ENCODE data around the gene SRGAP3. TPM values are rescaled to one million over a fixed set of nuclear protein-coding genes. Genes with fewer than 3 reads are reported as not detected.

The SRGAP3 gene
- total and polyA plus RNA-seq, 8 donors: 0.31 to 31.7 (median 5.8) TPM

GRCh38 chr3:9280451-9281219 is 31.2 kb upstream of the SRGAP3 start:
- H3K27me3 ChIP-seq: no peaks in the 10 kb centered on the region
- peak in 1 of 2 donors; percentile 58 for DNase-seq
- TF ChIP-seq POLR2AphosphoS5 (IDR thresholded peaks at IDR 0.05): no peak
- TF ChIP-seq POLR2A (IDR thresholded peaks at IDR 0.05): no peak
- no peak for TF ChIP-seq EP300 (IDR thresholded peaks at IDR 0.05)
- TF ChIP-seq CTCF (IDR thresholded peaks at IDR 0.05): no peak
- H3K27ac ChIP-seq: no peak overlapping the region
- H3K36me3 ChIP-seq: no peaks in the 10 kb centered on the region
- intact Hi-C loops (cut with DNase I; ENCODE audit: low total_unique reads): no loop called here
- H3K4me1 ChIP-seq: peaks cover 0 to 6% (median 0%) of the 10 kb centered on the region in 4 donors
- H3K9me3 ChIP-seq: no peaks in the 10 kb centered on the region
- WGBS, 5 donors: 35 to 49% (median 44%) methylated on average over 11 of the region's 11 CpGs
- no peak overlapping the region for H3K4me3 ChIP-seq

- TF ChIP-seq POLR2AphosphoS5 (IDR thresholded peaks at IDR 0.05): no peak
- no peak for TF ChIP-seq POLR2A (IDR thresholded peaks at IDR 0.05)
- TF ChIP-seq CTCF (IDR thresholded peaks at IDR 0.05): no peak
- no peak for TF ChIP-seq EP300 (IDR thresholded peaks at IDR 0.05)
- peak in 1 of 2 donors; percentile 53 for DNase-seq
- intact Hi-C loops (cut with DNase I; ENCODE audit: low total_unique reads): no loop called here
- WGBS, 5 donors: 17 to 40% (median 39%) methylated on average over 2 to 6 of the region's 6 CpGs
- H3K36me3 ChIP-seq: no peaks in the 10 kb centered on the region
- H3K4me1 ChIP-seq: peaks cover 0 to 6% (median 0%) of the 10 kb centered on the region in 4 donors
- no peak overlapping the region for H3K27ac ChIP-seq
- H3K4me3 ChIP-seq: no peak overlapping the region
- no peaks in the 10 kb centered on the region for H3K27me3 ChIP-seq
- H3K9me3 ChIP-seq: no peaks in the 10 kb centered on the region
These were observed 30.5 kb upstream of the SRGAP3 start for GRCh38 chr3:9279966-9280365.

- Histone ChIP-seq H3K36me3 (no peaks in the 10 kb centered on the region), H3K4me1 (peaks cover 0 to 6% (median 0%) of the 10 kb centered on the region in 4 donors), H3K4me3 (no peak overlapping the region), H3K9me3 (no peaks in the 10 kb centered on the region), H3K27me3 (no peaks in the 10 kb centered on the region), H3K27ac (no peak overlapping the region)
- 74 to 84% (median 78%) methylated on average over 4 of the region's 4 CpGs for WGBS, 5 donors
- no peak for TF ChIP-seq POLR2A (IDR thresholded peaks at IDR 0.05)
- TF ChIP-seq EP300 (IDR thresholded peaks at IDR 0.05): no peak
- TF ChIP-seq POLR2AphosphoS5 (IDR thresholded peaks at IDR 0.05): no peak
- DNase-seq: no peak
- intact Hi-C loops (cut with DNase I; ENCODE audit: low total_unique reads): no loop called here
These were observed 29.1 kb upstream of the SRGAP3 start for GRCh38 chr3:9278498-9278897.

GRCh38 chr3:9278085-9278484 is 28.6 kb upstream of the SRGAP3 start:
- H3K9me3 ChIP-seq: no peaks in the 10 kb centered on the region
- no peak for DNase-seq
- H3K27me3 ChIP-seq: no peaks in the 10 kb centered on the region
- H3K4me1 ChIP-seq: peaks cover 0 to 6% (median 0%) of the 10 kb centered on the region in 4 donors
- intact Hi-C loops (cut with DNase I; ENCODE audit: low total_unique reads): no loop called here
- H3K36me3 ChIP-seq: no peaks in the 10 kb centered on the region
- H3K4me3 ChIP-seq: no peak overlapping the region
- TF ChIP-seq POLR2AphosphoS5 (IDR thresholded peaks at IDR 0.05) (no peak), CTCF (IDR thresholded peaks at IDR 0.05) (no peak)
- WGBS, 5 donors: 35 to 51% (median 50%) methylated on average over 1 of the region's 1 CpG
- no peak overlapping the region for H3K27ac ChIP-seq
